CD4-positive, alpha-beta T cell treated with Interleukin-12 subunit alpha and Interleukin-12 subunit beta, for 1 hour (primary cell): Measurements from ENCODE around the gene CCNC.

Experiments
- DNase-seq: peaks from one replicate; pipeline ENCODE4 v3.0.0-alpha.2; 2020

Gene CCNC

DNA sequence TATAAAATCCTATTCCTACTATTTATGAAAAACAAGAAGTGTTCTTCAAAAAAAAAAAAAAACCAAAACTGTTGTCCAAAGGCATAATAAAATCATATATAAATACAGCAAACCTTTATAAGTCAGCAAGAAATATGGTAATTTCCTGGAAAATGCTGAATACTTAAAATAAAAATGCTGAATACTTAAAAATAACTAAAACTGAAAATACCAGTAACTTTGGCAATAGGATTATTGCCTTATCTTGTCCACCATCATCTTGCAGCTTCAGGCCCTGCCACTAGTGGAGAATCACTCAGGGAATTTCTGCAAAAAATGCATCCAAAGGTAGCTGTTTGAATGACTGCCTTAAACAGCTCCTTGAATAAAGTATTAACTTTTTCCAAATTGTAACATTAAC is 24.5 kb downstream of the CCNC start:
- DNase-seq, result no peak

DNA sequence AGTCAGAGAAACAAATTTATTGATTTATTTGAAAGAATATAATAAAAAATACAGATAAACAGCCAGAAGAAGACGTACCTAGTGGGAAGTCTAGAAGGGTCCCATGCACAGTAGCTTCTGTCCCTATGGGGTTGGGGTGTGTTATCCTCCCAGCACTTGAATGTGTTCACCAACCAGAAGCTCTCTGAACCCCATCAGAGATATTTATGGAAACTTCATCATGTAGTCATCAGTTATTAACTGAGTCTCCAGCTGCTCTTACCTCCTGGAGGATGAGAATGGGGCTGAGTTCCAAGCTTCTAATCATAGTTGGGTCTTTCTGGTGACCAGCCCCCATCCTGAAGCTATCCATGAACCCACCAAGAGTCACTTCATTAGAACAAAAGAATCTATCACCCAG is 37.8 kb downstream of the CCNC start:
- DNase-seq, result no peak

DNA sequence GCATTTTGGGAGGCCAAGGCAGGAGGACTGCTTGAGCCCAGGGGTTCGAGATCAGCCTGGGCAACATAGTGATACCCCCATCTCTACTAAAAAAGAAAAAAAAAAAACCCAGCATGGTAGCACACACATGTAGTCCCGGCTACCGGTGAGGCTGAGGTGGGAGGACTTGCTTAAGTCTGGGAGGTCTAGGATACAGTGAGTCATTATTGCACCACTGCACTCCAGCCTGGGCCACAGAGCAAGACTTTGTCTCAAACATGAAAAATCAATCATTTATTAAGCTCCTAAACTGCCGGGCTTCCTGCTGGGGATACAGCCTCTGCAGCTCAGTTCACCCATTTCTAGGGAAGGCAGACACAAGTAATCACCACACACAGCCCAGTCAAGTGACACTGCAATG is 45.9 kb downstream of the CCNC start:
- DNase-seq, result no peak

DNA sequence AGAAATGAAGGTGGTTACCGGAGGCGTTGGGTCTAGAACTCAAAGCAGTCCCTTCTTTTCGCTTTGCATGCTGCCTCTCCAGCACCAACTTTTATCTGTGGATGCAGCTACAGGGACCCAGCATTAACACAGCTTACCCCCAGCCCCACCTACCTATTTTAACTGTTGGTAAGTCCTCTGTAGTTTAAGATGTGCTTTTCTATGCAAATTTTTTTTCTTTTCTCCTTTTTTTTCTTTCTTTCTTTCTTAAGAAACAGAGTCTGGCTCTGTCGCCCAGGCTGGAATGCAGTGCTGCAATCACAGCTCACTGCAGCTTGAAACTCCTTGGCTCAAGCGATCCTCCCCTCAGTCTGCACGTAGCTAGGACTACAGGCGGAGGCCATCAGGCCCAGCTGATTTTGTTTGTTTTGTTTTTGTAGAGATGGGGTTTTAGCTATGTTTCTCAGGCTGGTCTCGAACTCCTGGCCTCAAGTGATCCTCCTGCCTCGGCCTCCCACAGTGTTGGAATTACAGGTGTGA is 46.8 kb downstream of the CCNC start:
- DNase-seq, result no peak

DNA sequence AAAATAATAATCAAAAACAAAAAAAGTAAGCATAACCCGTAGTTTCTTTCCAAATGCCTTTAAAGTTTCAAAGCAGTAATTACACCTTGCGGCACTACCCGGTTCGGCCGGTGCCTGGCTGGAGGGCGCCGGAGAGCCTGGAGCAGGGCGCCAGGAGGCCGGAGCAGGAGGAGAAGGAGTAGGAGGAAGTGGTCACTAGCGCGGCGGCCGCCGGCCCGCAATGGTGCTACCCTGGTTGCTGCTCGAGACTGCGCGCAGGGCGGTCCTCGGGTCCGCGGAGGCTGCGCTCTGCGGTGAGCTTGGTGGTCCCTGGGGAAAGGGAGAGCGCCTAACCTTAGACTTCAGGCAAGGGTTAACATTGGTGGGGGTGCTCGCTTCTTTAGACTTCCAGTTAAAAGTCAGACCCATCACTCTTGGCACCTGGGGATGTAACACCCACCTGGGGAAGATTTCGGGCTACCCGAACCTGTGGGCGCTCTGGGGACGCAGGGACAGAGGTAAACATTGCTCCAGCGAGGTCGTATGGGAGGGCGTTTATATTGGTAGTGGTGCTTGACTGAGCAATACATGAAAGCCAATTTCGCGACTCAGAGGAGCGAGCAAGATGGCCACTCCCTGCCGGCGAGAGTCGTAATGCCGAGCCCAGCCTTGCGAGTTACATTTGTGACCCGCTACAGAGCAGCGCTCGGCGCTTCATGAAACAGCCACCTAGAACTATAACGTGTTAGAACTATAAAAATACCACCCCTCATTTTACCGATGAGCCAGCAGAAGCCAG is 47.4 kb downstream of the CCNC start:
- DNase-seq, result peak; percentile 63

DNA sequence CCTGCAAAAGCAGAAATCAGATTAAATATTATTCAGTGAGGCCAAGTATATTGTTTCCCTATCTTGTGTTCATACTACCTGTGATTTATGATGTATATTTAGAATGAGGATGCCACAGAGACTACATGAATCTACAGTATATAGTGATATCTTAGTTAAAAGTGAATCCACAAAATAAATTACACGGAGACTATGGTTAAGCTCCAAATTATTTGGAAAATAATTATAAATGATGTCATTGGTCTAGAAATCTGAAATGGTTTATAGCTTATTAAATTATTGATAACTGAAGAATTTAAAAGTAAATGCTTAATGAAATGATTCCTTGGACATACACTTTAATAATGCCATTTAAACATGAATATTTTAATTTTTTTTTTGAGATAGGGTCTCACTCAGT is 49.0 kb downstream of the CCNC start:
- no peak for DNase-seq

DNA sequence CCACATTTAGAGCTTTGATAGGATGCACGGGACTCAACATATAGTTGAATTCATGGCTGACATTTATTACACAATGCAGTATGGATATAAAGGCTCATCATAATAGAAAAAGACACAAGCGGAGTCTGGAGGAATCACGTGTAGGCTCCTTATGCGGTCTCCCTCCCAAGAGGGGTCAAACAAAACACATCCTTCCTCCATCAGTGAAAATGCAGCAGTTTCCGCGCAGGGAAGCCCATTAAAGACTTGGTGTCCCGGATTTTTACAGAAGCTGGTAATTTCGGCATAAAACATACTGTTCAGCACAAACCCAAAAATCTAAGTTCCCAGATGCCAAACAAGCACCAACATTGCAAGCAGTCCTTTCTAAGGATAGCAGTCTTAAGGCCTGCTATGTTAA is 54.4 kb downstream of the CCNC start:
- DNase-seq, result no peak

DNA sequence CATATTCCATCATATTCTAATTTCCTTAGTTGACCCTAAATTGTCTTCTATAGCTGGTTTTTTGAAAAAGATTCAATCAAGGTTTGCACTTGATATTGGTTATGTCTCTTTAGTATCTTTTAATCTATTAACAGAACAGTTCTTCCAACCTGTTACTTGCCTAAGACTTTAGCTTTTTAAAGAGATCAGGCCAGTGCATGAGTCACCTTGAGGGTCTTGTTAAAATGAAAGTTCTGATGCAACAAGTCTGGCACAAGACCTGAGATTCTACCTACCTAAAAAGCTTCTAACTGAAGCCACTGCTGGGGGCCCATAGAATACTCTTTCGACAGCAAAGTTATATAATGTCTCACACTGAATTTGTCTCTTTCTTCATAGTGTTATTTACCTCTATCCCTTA is 56.4 kb downstream of the CCNC start:
- DNase-seq, result no peak

DNA sequence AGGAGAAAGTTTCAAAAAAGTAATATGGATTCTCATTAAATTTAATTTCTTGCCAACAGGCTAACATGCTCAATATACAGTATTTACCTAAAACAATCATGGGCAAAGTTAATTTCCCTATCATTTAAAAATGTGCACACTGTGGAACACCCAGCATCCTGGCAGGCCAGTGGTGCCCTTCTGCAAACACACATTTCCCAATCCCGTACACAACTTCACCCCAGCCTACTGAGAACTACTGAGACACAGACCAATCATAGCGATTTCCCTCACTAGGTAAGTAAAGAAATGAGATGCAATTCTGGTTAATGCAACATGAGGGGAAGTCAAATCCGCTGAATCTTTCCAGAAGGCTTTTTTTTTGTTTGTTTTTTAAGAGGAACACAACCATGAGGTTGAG is 60.8 kb downstream of the CCNC start:
- DNase-seq, result no peak

DNA sequence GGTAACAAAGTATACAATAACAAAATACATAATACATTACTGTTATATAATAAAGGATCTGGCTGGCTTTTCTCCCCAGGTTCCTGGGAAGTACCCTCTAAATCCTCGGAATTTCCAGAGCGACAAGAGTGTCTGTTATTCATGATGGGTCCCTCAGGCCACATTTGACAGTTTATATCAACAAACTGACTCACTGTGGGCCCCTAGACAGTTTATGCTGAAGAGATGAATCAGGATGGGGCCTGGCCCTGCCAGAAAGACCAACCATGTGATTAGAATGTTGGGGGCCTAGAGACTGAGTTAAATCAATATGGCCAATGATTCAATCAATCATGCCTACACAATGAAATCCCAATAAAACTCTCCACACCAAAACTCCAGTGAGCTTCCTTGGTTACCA is 66.7 kb downstream of the CCNC start:
- no peak for DNase-seq

DNA sequence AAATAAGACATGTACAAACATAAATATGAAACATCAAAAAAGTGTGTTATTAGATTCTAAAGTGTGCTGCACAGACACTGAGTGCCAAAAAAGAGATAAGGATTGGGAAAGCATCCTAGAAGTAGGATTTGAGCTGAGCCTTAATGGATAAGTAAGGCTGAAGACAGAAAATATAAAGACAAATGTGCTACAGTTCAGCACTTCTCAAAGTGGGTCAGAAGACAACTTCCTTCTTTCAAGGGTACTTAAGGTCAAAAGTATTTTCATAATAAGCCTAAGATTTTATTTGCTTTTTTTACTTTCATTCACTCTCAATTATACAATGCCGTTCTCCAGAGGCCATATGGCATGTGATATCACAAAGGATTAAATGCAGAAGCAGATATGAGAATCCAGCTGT is 70.0 kb downstream of the CCNC start:
- no peak for DNase-seq

DNA sequence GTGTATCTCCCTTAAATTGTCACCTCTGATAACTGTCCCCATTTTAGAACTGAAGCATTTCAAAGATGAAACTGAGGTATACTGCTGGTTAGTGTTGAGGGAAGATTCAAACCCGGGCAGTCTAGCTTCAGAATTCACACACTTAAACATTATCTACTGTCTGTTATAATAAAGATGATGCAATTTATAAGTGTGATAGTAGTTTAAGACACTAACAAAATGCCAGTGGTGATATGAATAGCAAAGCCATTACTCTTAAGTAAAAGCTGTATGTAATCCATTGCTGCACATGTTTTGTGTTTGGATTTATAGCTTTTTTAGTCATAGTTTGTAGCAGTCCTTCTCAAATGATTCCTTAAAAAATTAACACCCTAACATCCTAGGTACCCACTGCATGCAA is 73.0 kb downstream of the CCNC start:
- DNase-seq, result no peak
